ENCODE measurements around the gene IQCK.

GRCh38 chr16:19823322-19823721 lies 105.3 kb downstream of the IQCK start:
- TF ChIP-seq POLR2AphosphoS5 (IDR thresholded peaks at IDR 0.05; ENCODE audit: borderline replicate concordance, low read depth, low read length) (no peak), EZH2 (IDR thresholded peaks at IDR 0.05) (no peak), FOXP2 (optimal IDR thresholded peaks at IDR 0.05; ENCODE audit: control extremely low read depth, extremely low read length, insufficient read depth) (no peak)

Data from SK-N-MC (cell line).